RWPE2 (cell line): ENCODE data around the gene TMEM132D.

Source experiments
- ATAC-seq: fragments of 200-7000 bp; cut with Tn5 transposase; 3 replicates; pipeline ENCODE4 v1.9.1; 2021; ENCODE audit warnings: low read depth
- DNase-seq: peaks from one replicate; pipeline ENCODE4 v3.0.0-alpha.2; 2020; ENCODE audit warnings: low spot score
- H3K27ac ChIP-seq: fragments of 450-650 bp; 2 replicates; pipeline ENCODE4 v1.5.1; 2017; ENCODE audit warnings: mild to moderate bottlenecking; ENCODE audit not compliant: poor library complexity, severe bottlenecking
- H3K27me3 ChIP-seq: fragments of 250-450 bp; sonication (Bioruptor Pico); 2 replicates; pipeline ENCODE4 v1.5.1; 2021; ENCODE audit warnings: mild to moderate bottlenecking, moderate library complexity; ENCODE audit not compliant: insufficient read depth, poor library complexity, severe bottlenecking
- H3K36me3 ChIP-seq: fragments of 250-450 bp; sonication (Bioruptor Pico); 2 replicates; pipeline ENCODE4 v1.5.1; 2020; ENCODE audit warnings: low read depth, mild to moderate bottlenecking, moderate library complexity
- H3K4me1 ChIP-seq: fragments of 250-450 bp; sonication (Bioruptor Pico); 2 replicates; pipeline ENCODE4 v1.5.1; 2021; ENCODE audit warnings: mild to moderate bottlenecking, moderate library complexity; ENCODE audit not compliant: insufficient read depth, poor library complexity, severe bottlenecking
- H3K4me3 ChIP-seq: fragments of 250-450 bp; sonication (Bioruptor Pico); 2 replicates; pipeline ENCODE4 v1.5.1; 2021; ENCODE audit warnings: mild to moderate bottlenecking, moderate library complexity; ENCODE audit not compliant: severe bottlenecking
- H3K9me3 ChIP-seq: fragments of 250-450 bp; sonication (Bioruptor Pico); 2 replicates; pipeline ENCODE4 v1.5.1; 2021; ENCODE audit warnings: mild to moderate bottlenecking, moderate library complexity; ENCODE audit not compliant: severe bottlenecking
- CTCF ChIP-seq: fragments of 450-650 bp; IDR thresholded peaks from one replicate; pipeline ENCODE4 v1.5.1; 2017; ENCODE audit warnings: mild to moderate bottlenecking, moderate library complexity; ENCODE audit not compliant: poor library complexity, severe bottlenecking

TMEM132D gene

GRCh38 chr12:129080821-129081220, 823.0 kb downstream of the TMEM132D start:
- H3K4me3 ChIP-seq: no peak overlapping the region
- no peaks in the 10 kb centered on the region for H3K9me3 ChIP-seq
- TF ChIP-seq CTCF: no peak
- no peak for ATAC-seq
- H3K36me3 ChIP-seq: no peaks in the 10 kb centered on the region
- DNase-seq: no peak
- no peaks in the 10 kb centered on the region for H3K27me3 ChIP-seq
- no peaks in the 10 kb centered on the region for H3K4me1 ChIP-seq
- H3K27ac ChIP-seq: no peak overlapping the region

GRCh38 chr12:129080391-129080790, 823.4 kb downstream of the TMEM132D start:
- ATAC-seq: no peak
- Histone ChIP-seq H3K4me1 (no peaks in the 10 kb centered on the region), H3K9me3 (no peaks in the 10 kb centered on the region), H3K27ac (no peak overlapping the region), H3K36me3 (no peaks in the 10 kb centered on the region), H3K4me3 (no peak overlapping the region), H3K27me3 (no peaks in the 10 kb centered on the region)
- no peak for TF ChIP-seq CTCF
- no peak for DNase-seq

DNA sequence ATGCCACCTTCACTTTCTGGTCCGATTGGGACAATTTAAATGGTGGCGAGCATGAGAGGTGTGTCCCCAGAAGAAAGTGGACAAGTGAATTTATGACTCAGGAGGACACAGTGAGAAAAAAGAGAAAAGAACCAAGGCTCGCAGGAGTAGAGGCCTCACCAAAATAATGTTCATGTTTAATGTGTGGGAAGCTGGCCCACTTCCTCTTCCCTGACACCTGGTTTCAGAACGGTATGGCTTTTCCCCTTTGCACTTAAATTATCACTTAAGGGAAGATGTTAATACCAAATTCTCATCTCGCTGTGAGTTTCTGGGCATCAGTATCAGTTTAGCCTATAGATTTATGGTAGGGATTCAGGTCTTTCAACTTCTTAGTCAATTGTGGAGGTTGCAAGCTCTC, 824.1 kb downstream of the TMEM132D start:
- H3K4me3 ChIP-seq: no peak overlapping the region
- H3K27ac ChIP-seq: no peak overlapping the region
- H3K9me3 ChIP-seq: no peaks in the 10 kb centered on the region
- no peak for DNase-seq
- H3K36me3 ChIP-seq: no peaks in the 10 kb centered on the region
- H3K27me3 ChIP-seq: no peaks in the 10 kb centered on the region
- no peak for TF ChIP-seq CTCF
- H3K4me1 ChIP-seq: no peaks in the 10 kb centered on the region
- ATAC-seq: no peak

DNA sequence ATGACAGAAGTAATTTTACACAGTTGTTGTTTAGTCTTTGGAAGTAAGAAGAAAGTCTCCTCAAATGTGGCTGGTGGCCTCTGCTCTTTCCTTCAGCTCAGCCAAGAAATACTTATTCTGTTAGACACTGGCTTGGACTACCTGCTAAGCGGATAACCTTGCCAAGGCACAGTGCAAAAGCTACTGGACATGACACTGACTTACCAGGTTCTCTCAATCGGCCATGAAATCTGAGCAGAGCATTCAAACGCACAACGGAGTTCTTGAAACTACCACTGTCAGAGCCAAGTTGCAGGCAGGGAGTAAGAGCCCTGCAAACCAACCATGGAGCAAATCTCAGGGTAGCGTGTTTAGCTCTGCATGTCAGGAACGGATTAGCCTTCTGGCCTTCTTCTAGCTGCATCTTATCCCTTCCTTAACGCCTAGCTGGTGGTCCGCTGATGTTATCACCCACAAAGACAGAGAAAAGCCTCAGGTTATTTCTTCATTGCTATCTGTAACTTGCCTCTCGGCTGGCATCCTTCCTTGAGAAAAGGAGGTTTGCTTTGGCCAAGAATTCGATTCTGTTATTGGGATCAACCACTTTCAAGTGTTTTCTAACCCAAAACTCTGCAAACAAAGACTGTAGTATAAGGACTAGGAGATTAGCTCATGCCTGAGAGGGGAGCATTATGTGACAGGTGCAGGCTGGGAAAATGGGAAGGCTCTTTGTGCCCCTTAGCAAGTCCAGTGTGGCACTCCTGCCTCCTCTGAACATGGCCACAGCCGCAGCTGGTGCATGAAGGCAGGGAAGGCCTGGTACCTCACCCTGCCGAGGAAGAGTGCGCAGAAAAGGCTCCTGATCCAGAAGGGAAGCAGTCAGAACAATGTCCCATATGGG, 827.1 kb downstream of the TMEM132D start:
- Histone ChIP-seq H3K4me3 (no peak overlapping the region), H3K9me3 (no peaks in the 10 kb centered on the region), H3K27ac (no peak overlapping the region), H3K4me1 (no peaks in the 10 kb centered on the region), H3K27me3 (no peaks in the 10 kb centered on the region), H3K36me3 (no peaks in the 10 kb centered on the region)
- ATAC-seq: no peak
- no peak for DNase-seq
- TF ChIP-seq CTCF: no peak

- Histone ChIP-seq H3K27me3 (no peaks in the 10 kb centered on the region), H3K4me3 (no peak overlapping the region), H3K9me3 (no peaks in the 10 kb centered on the region), H3K36me3 (no peaks in the 10 kb centered on the region), H3K4me1 (no peaks in the 10 kb centered on the region), H3K27ac (no peak overlapping the region)
- TF ChIP-seq CTCF: no peak
- DNase-seq: no peak
- ATAC-seq: no peak
These were observed 828.2 kb downstream of the TMEM132D start for GRCh38 chr12:129075460-129076208.
